NB4 (cell line): Measurements from ENCODE around the gene KCNH3.

Source experiments
- DNase-seq: peaks from one replicate; pipeline ENCODE4 v3.0.0; 2010; ENCODE audit warnings: low read depth
- H3K4me3 ChIP-seq: one replicate; pipeline ENCODE4 v1.5.1; 2011; ENCODE audit warnings: mild to moderate bottlenecking, low read depth, low read length, moderate library complexity
- CTCF ChIP-seq: IDR thresholded peaks from one replicate; pipeline ENCODE4 v1.5.1; 2012; ENCODE audit warnings: low read depth, low read length
- MAX ChIP-seq: IDR thresholded peaks from 2 replicates; pipeline ENCODE4 v1.6.1; 2011; ENCODE audit warnings: low read depth, low read length
- MYC ChIP-seq: IDR thresholded peaks from 2 replicates; pipeline ENCODE4 v1.6.1; 2011; ENCODE audit warnings: low read depth, low read length
- POLR2A ChIP-seq: IDR thresholded peaks from 2 replicates; pipeline ENCODE4 v1.6.1; 2011; ENCODE audit warnings: mild to moderate bottlenecking; ENCODE audit not compliant: insufficient read length; ENCODE audit errors: extremely low read depth

The KCNH3 gene

GRCh38 chr12:49524660-49525324, 14.0 kb upstream of the KCNH3 start:
- DNase-seq: no peak
- TF ChIP-seq CTCF: no peak
- H3K4me3 ChIP-seq: no peak overlapping the region

GRCh38 chr12:49525942-49526341, 12.9 kb upstream of the KCNH3 start:
- H3K4me3 ChIP-seq: no peak overlapping the region
- DNase-seq: no peak
- TF ChIP-seq CTCF (no peak), MYC (no peak), MAX (no peak), POLR2A (no peak)

GRCh38 chr12:49527361-49528130, 11.3 kb upstream of the KCNH3 start:
- DNase-seq: no peak
- no peak for TF ChIP-seq POLR2A
- TF ChIP-seq MYC: no peak
- no peak for TF ChIP-seq MAX
- TF ChIP-seq CTCF: no peak

GRCh38 chr12:49529414-49529813, 9.4 kb upstream of the KCNH3 start:
- no peak for TF ChIP-seq MAX
- TF ChIP-seq POLR2A: no peak
- no peak for TF ChIP-seq MYC
- TF ChIP-seq CTCF: no peak
- DNase-seq: peak; percentile 83
- no peak overlapping the region for H3K4me3 ChIP-seq

More at GRCh38 chr12:49527361-49528130, 11.3 kb upstream of the KCNH3 start:
- no peak overlapping the region for H3K4me3 ChIP-seq

- no peak for DNase-seq
- no peak overlapping the region for H3K4me3 ChIP-seq
- TF ChIP-seq MAX (no peak), CTCF (no peak), POLR2A (no peak), MYC (no peak)
Measured at GRCh38 chr12:49531745-49532144, 7.1 kb upstream of the KCNH3 start.
